ENCODE results near the gene SUPV3L1. TPM values are rescaled to one million over a fixed set of nuclear protein-coding genes. Genes with fewer than 3 reads are reported as not detected.

Gene SUPV3L1
- polyA plus RNA-seq, 2 donors: 23.6 to 40.1 TPM

GRCh38 chr10:69237528-69238159 lies 57.6 kb downstream of the SUPV3L1 start:
- no peak overlapping the region for H3K4me3 ChIP-seq (ENCODE audit: low read depth in 1 of 2, low read length in 2 of 2)
- no peak overlapping the region for H3K27ac ChIP-seq (ENCODE audit: low read depth in 2 of 2, low read length in 1 of 2)
- H3K36me3 ChIP-seq (ENCODE audit: control insufficient read depth in 2 of 2, insufficient read depth in 2 of 2, low read length in 1 of 2): no peaks in the 10 kb centered on the region
- H3K9me3 ChIP-seq (ENCODE audit: control insufficient read depth in 2 of 2, insufficient read depth in 1 of 2, low read depth in 1 of 2, low read length in 1 of 2): no peaks in the 10 kb centered on the region
- WGBS, 2 donors: 21 to 23% methylated on average over 17 of the region's 17 CpGs
- peaks cover 0 to 7% of the 10 kb centered on the region in 2 donors for H3K4me1 ChIP-seq (ENCODE audit: control insufficient read depth in 2 of 2, insufficient read depth in 2 of 2, low read length in 1 of 2)
- H3K27me3 ChIP-seq (ENCODE audit: control insufficient read depth in 1 of 2, insufficient read depth in 2 of 2, low read length in 2 of 2): no peaks in the 10 kb centered on the region

GRCh38 chr10:69239136-69239535 lies 59.1 kb downstream of the SUPV3L1 start:
- Histone ChIP-seq H3K27me3 (ENCODE audit: control insufficient read depth in 1 of 2, insufficient read depth in 2 of 2, low read length in 2 of 2) (no peaks in the 10 kb centered on the region), H3K4me3 (ENCODE audit: low read depth in 1 of 2, low read length in 2 of 2) (no peak overlapping the region), H3K9me3 (ENCODE audit: control insufficient read depth in 2 of 2, insufficient read depth in 1 of 2, low read depth in 1 of 2, low read length in 1 of 2) (no peaks in the 10 kb centered on the region), H3K36me3 (ENCODE audit: control insufficient read depth in 2 of 2, insufficient read depth in 2 of 2, low read length in 1 of 2) (no peaks in the 10 kb centered on the region), H3K27ac (ENCODE audit: low read depth in 2 of 2, low read length in 1 of 2) (no peak overlapping the region), H3K4me1 (ENCODE audit: control insufficient read depth in 2 of 2, insufficient read depth in 2 of 2, low read length in 1 of 2) (peaks cover 0 to 7% of the 10 kb centered on the region in 2 donors)
- 81 to 82% methylated on average over 5 of the region's 5 CpGs for WGBS, 2 donors

- no peaks in the 10 kb centered on the region for H3K9me3 ChIP-seq (ENCODE audit: control insufficient read depth in 2 of 2, insufficient read depth in 1 of 2, low read depth in 1 of 2, low read length in 1 of 2)
- H3K27me3 ChIP-seq (ENCODE audit: control insufficient read depth in 1 of 2, insufficient read depth in 2 of 2, low read length in 2 of 2): no peaks in the 10 kb centered on the region
- peaks cover 0 to 7% of the 10 kb centered on the region in 2 donors for H3K4me1 ChIP-seq (ENCODE audit: control insufficient read depth in 2 of 2, insufficient read depth in 2 of 2, low read length in 1 of 2)
- H3K36me3 ChIP-seq (ENCODE audit: control insufficient read depth in 2 of 2, insufficient read depth in 2 of 2, low read length in 1 of 2): no peaks in the 10 kb centered on the region
- no peak overlapping the region for H3K27ac ChIP-seq (ENCODE audit: low read depth in 2 of 2, low read length in 1 of 2)
- no peak overlapping the region for H3K4me3 ChIP-seq (ENCODE audit: low read depth in 1 of 2, low read length in 2 of 2)
- WGBS, 2 donors: 69 to 70% methylated on average over 6 of the region's 6 CpGs
Measured at GRCh38 chr10:69239816-69240434, 59.9 kb downstream of the SUPV3L1 start.

- H3K4me3 ChIP-seq (ENCODE audit: low read depth in 1 of 2, low read length in 2 of 2): no peak overlapping the region
- H3K36me3 ChIP-seq (ENCODE audit: control insufficient read depth in 2 of 2, insufficient read depth in 2 of 2, low read length in 1 of 2): no peaks in the 10 kb centered on the region
- no peaks in the 10 kb centered on the region for H3K9me3 ChIP-seq (ENCODE audit: control insufficient read depth in 2 of 2, insufficient read depth in 1 of 2, low read depth in 1 of 2, low read length in 1 of 2)
- peaks cover 0 to 7% of the 10 kb centered on the region in 2 donors for H3K4me1 ChIP-seq (ENCODE audit: control insufficient read depth in 2 of 2, insufficient read depth in 2 of 2, low read length in 1 of 2)
- no peak overlapping the region for H3K27ac ChIP-seq (ENCODE audit: low read depth in 2 of 2, low read length in 1 of 2)
- no peaks in the 10 kb centered on the region for H3K27me3 ChIP-seq (ENCODE audit: control insufficient read depth in 1 of 2, insufficient read depth in 2 of 2, low read length in 2 of 2)
- 91 to 93% methylated on average over 11 of the region's 11 CpGs for WGBS, 2 donors
Measured at GRCh38 chr10:69240455-69240854, 60.4 kb downstream of the SUPV3L1 start.

GRCh38 chr10:69241575-69241974 lies 61.5 kb downstream of the SUPV3L1 start:
- no peaks in the 10 kb centered on the region for H3K9me3 ChIP-seq (ENCODE audit: control insufficient read depth in 2 of 2, insufficient read depth in 1 of 2, low read depth in 1 of 2, low read length in 1 of 2)
- H3K27me3 ChIP-seq (ENCODE audit: control insufficient read depth in 1 of 2, insufficient read depth in 2 of 2, low read length in 2 of 2): no peaks in the 10 kb centered on the region
- H3K36me3 ChIP-seq (ENCODE audit: control insufficient read depth in 2 of 2, insufficient read depth in 2 of 2, low read length in 1 of 2): no peaks in the 10 kb centered on the region
- H3K4me1 ChIP-seq (ENCODE audit: control insufficient read depth in 2 of 2, insufficient read depth in 2 of 2, low read length in 1 of 2): peaks cover 0 to 7% of the 10 kb centered on the region in 2 donors
- 60 to 71% methylated on average over 7 of the region's 7 CpGs for WGBS, 2 donors
- H3K27ac ChIP-seq (ENCODE audit: low read depth in 2 of 2, low read length in 1 of 2): no peak overlapping the region
- no peak overlapping the region for H3K4me3 ChIP-seq (ENCODE audit: low read depth in 1 of 2, low read length in 2 of 2)

- Histone ChIP-seq H3K36me3 (ENCODE audit: control insufficient read depth in 2 of 2, insufficient read depth in 2 of 2, low read length in 1 of 2) (no peaks in the 10 kb centered on the region), H3K4me1 (ENCODE audit: control insufficient read depth in 2 of 2, insufficient read depth in 2 of 2, low read length in 1 of 2) (peaks cover 0 to 7% of the 10 kb centered on the region in 2 donors), H3K27ac (ENCODE audit: low read depth in 2 of 2, low read length in 1 of 2) (no peak overlapping the region), H3K4me3 (ENCODE audit: low read depth in 1 of 2, low read length in 2 of 2) (no peak overlapping the region), H3K9me3 (ENCODE audit: control insufficient read depth in 2 of 2, insufficient read depth in 1 of 2, low read depth in 1 of 2, low read length in 1 of 2) (no peaks in the 10 kb centered on the region), H3K27me3 (ENCODE audit: control insufficient read depth in 1 of 2, insufficient read depth in 2 of 2, low read length in 2 of 2) (no peaks in the 10 kb centered on the region)
- 85 to 89% methylated on average over 11 of the region's 11 CpGs for WGBS, 2 donors
Measured at GRCh38 chr10:69242040-69242851, 62.2 kb downstream of the SUPV3L1 start.

- no peak overlapping the region for H3K4me3 ChIP-seq (ENCODE audit: low read depth in 1 of 2, low read length in 2 of 2)
- H3K9me3 ChIP-seq (ENCODE audit: control insufficient read depth in 2 of 2, insufficient read depth in 1 of 2, low read depth in 1 of 2, low read length in 1 of 2): no peaks in the 10 kb centered on the region
- H3K36me3 ChIP-seq (ENCODE audit: control insufficient read depth in 2 of 2, insufficient read depth in 2 of 2, low read length in 1 of 2): no peaks in the 10 kb centered on the region
- WGBS, 2 donors: 72 to 80% methylated on average over 5 of the region's 5 CpGs
- no peak overlapping the region for H3K27ac ChIP-seq (ENCODE audit: low read depth in 2 of 2, low read length in 1 of 2)
- peaks cover 0 to 7% of the 10 kb centered on the region in 2 donors for H3K4me1 ChIP-seq (ENCODE audit: control insufficient read depth in 2 of 2, insufficient read depth in 2 of 2, low read length in 1 of 2)
- no peaks in the 10 kb centered on the region for H3K27me3 ChIP-seq (ENCODE audit: control insufficient read depth in 1 of 2, insufficient read depth in 2 of 2, low read length in 2 of 2)
Measured at GRCh38 chr10:69242852-69243212, 62.8 kb downstream of the SUPV3L1 start.

GRCh38 chr10:69243817-69244216 lies 63.8 kb downstream of the SUPV3L1 start:
- H3K27me3 ChIP-seq (ENCODE audit: control insufficient read depth in 1 of 2, insufficient read depth in 2 of 2, low read length in 2 of 2): no peaks in the 10 kb centered on the region
- 84 to 95% methylated on average over 10 of the region's 10 CpGs for WGBS, 2 donors
- H3K9me3 ChIP-seq (ENCODE audit: control insufficient read depth in 2 of 2, insufficient read depth in 1 of 2, low read depth in 1 of 2, low read length in 1 of 2): no peaks in the 10 kb centered on the region
- peaks cover 0 to 7% of the 10 kb centered on the region in 2 donors for H3K4me1 ChIP-seq (ENCODE audit: control insufficient read depth in 2 of 2, insufficient read depth in 2 of 2, low read length in 1 of 2)
- H3K27ac ChIP-seq (ENCODE audit: low read depth in 2 of 2, low read length in 1 of 2): no peak overlapping the region
- H3K4me3 ChIP-seq (ENCODE audit: low read depth in 1 of 2, low read length in 2 of 2): no peak overlapping the region
- no peaks in the 10 kb centered on the region for H3K36me3 ChIP-seq (ENCODE audit: control insufficient read depth in 2 of 2, insufficient read depth in 2 of 2, low read length in 1 of 2)

- Histone ChIP-seq H3K27ac (ENCODE audit: low read depth in 2 of 2, low read length in 1 of 2) (no peak overlapping the region), H3K4me3 (ENCODE audit: low read depth in 1 of 2, low read length in 2 of 2) (no peak overlapping the region), H3K36me3 (ENCODE audit: control insufficient read depth in 2 of 2, insufficient read depth in 2 of 2, low read length in 1 of 2) (no peaks in the 10 kb centered on the region), H3K27me3 (ENCODE audit: control insufficient read depth in 1 of 2, insufficient read depth in 2 of 2, low read length in 2 of 2) (no peaks in the 10 kb centered on the region), H3K4me1 (ENCODE audit: control insufficient read depth in 2 of 2, insufficient read depth in 2 of 2, low read length in 1 of 2) (peaks cover 0 to 2% of the 10 kb centered on the region in 2 donors), H3K9me3 (ENCODE audit: control insufficient read depth in 2 of 2, insufficient read depth in 1 of 2, low read depth in 1 of 2, low read length in 1 of 2) (no peaks in the 10 kb centered on the region)
- 88 to 94% methylated on average over 5 of the region's 5 CpGs for WGBS, 2 donors
Measured at GRCh38 chr10:69246036-69246435, 66.0 kb downstream of the SUPV3L1 start.

Measured in esophagus (tissue), 2 donors.